Panc1 (cell line): ENCODE results near the gene PGF.

Experiments
- POLR2AphosphoS5 ChIP-seq: IDR thresholded peaks from 2 replicates; pipeline ENCODE4 v1.6.1; 2012; ENCODE audit warnings: mild to moderate bottlenecking, low read depth, low read length, moderate library complexity
- TF ChIP-seq, protein P1 (sequence below): fragments of 450-650 bp; IDR thresholded peaks from 2 replicates; pipeline ENCODE4 v1.5.1; 2017; ENCODE audit warnings: mild to moderate bottlenecking
- TF ChIP-seq, protein P2 (sequence below), 2 experiments: IDR thresholded peaks; 2 replicates each; pipeline ENCODE4 v1.6.1; 2011 to 2012; ENCODE audit warnings: low read depth in 2 of 2, control low read depth in 1 of 2, low read length in 1 of 2, mild to moderate bottlenecking in 1 of 2, moderate library complexity in 1 of 2; ENCODE audit not compliant: insufficient read depth in 1 of 2

DNA sequence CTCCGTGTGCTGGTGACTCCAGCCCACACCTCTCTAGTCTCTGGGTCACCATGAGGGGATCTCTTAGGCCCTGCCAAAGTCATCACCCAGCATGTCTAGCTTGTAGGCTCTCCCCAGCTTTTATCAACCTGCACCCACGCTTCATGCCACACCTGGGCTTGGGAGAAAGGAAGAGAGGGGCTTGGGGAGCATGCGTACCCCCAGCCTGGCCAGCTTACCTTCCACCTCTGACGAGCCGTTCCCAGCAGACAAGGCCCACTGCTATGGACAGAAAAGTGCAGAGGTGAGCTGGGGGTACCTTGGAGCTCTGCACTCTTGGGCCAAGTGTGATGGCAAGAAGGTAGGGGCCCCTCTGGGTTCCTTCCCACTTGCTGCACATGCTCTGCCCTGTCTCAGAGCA, 1.7 kb downstream of the PGF start:
- TF ChIP-seq, protein P1, sequence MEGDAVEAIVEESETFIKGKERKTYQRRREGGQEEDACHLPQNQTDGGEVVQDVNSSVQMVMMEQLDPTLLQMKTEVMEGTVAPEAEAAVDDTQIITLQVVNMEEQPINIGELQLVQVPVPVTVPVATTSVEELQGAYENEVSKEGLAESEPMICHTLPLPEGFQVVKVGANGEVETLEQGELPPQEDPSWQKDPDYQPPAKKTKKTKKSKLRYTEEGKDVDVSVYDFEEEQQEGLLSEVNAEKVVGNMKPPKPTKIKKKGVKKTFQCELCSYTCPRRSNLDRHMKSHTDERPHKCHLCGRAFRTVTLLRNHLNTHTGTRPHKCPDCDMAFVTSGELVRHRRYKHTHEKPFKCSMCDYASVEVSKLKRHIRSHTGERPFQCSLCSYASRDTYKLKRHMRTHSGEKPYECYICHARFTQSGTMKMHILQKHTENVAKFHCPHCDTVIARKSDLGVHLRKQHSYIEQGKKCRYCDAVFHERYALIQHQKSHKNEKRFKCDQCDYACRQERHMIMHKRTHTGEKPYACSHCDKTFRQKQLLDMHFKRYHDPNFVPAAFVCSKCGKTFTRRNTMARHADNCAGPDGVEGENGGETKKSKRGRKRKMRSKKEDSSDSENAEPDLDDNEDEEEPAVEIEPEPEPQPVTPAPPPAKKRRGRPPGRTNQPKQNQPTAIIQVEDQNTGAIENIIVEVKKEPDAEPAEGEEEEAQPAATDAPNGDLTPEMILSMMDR: no peak
- TF ChIP-seq POLR2AphosphoS5: no peak
- TF ChIP-seq, protein P2, sequence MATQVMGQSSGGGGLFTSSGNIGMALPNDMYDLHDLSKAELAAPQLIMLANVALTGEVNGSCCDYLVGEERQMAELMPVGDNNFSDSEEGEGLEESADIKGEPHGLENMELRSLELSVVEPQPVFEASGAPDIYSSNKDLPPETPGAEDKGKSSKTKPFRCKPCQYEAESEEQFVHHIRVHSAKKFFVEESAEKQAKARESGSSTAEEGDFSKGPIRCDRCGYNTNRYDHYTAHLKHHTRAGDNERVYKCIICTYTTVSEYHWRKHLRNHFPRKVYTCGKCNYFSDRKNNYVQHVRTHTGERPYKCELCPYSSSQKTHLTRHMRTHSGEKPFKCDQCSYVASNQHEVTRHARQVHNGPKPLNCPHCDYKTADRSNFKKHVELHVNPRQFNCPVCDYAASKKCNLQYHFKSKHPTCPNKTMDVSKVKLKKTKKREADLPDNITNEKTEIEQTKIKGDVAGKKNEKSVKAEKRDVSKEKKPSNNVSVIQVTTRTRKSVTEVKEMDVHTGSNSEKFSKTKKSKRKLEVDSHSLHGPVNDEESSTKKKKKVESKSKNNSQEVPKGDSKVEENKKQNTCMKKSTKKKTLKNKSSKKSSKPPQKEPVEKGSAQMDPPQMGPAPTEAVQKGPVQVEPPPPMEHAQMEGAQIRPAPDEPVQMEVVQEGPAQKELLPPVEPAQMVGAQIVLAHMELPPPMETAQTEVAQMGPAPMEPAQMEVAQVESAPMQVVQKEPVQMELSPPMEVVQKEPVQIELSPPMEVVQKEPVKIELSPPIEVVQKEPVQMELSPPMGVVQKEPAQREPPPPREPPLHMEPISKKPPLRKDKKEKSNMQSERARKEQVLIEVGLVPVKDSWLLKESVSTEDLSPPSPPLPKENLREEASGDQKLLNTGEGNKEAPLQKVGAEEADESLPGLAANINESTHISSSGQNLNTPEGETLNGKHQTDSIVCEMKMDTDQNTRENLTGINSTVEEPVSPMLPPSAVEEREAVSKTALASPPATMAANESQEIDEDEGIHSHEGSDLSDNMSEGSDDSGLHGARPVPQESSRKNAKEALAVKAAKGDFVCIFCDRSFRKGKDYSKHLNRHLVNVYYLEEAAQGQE (IDR thresholded peaks at IDR 0.05; ENCODE audit: insufficient read depth in 1 of 2, low read depth in 2 of 2, low read length in 1 of 2): no peak
